Measurements from ENCODE around the gene ATP8B1.

GRCh38 chr18:57771193-57771592 lies 31.9 kb downstream of the ATP8B1 start:
- TF ChIP-seq CTCF (IDR thresholded peaks at IDR 0.05) (no peak), POLR2A (IDR thresholded peaks at IDR 0.05) (no peak), EP300 (IDR thresholded peaks at IDR 0.05) (no peak), POLR2AphosphoS5 (IDR thresholded peaks at IDR 0.05) (peak in 2 of 3 donors; percentile 47 to 77)

All from stomach (tissue), 4 donors.